Measurements from ENCODE around the gene CEP170. TPM values are rescaled to one million over a fixed set of nuclear protein-coding genes. Genes with fewer than 3 reads are reported as not detected.

CEP170 gene
- polyA plus RNA-seq, 1 experiment: 108 TPM

DNA sequence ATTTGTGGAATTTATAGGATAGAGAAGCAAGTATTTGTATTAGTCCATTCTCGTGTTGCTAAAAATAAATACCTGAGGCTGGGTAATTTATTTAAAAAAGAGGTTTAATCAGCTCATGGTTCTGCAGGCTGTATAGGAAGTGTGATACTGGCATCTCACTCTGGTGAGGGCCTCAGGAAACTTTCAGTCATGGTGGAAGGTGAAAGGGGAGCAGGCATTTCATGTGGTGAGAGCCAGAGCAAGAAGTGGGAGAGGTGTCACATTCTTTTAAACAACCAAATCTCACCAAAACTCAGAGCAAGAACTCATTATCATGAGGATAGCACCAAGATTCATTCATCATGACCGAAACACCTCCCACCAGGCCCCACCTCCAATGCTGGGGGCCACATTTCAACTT is 18.9 kb upstream of the CEP170 start:
- no peak overlapping the region for H3K4me3 ChIP-seq (ENCODE audit: low read depth, low read length)
- POLR2A ChIA-PET: no interaction called here
- CTCF ChIA-PET: no interaction called here

DNA sequence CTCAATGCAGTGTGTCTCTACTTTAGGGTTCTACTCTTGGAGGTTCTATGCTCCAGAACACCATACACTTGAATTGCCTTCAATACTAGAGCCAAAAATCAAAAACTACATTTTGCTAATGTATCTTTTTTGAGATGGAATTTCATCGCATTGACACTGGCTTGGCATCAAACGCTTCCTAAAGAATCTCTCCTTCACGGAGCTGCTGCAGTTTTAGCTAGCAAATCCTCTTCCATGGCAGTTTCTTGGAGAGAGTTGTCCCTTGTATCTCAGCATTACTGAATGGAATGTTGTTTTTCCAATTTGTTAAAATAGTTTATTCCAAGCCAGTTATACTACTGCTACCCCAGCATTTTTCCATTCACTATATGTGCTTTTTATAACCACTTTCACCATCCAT is 18.4 kb upstream of the CEP170 start:
- Histone ChIP-seq H3K4me3 (ENCODE audit: low read depth, low read length) (no peak overlapping the region), H3K27me3 (ENCODE audit: control insufficient read depth, insufficient read depth, low read length) (no peaks in the 10 kb centered on the region), H3K27ac (ENCODE audit: low read depth, low read length) (no peak overlapping the region), H3K9me3 (ENCODE audit: control insufficient read depth, insufficient read depth, low read length) (no peaks in the 10 kb centered on the region)
- ChIA-PET CTCF (no interaction called here), POLR2A (no interaction called here)
- DNase-seq (ENCODE audit: low read depth, low spot score): no peak
- TF ChIP-seq, protein P1, sequence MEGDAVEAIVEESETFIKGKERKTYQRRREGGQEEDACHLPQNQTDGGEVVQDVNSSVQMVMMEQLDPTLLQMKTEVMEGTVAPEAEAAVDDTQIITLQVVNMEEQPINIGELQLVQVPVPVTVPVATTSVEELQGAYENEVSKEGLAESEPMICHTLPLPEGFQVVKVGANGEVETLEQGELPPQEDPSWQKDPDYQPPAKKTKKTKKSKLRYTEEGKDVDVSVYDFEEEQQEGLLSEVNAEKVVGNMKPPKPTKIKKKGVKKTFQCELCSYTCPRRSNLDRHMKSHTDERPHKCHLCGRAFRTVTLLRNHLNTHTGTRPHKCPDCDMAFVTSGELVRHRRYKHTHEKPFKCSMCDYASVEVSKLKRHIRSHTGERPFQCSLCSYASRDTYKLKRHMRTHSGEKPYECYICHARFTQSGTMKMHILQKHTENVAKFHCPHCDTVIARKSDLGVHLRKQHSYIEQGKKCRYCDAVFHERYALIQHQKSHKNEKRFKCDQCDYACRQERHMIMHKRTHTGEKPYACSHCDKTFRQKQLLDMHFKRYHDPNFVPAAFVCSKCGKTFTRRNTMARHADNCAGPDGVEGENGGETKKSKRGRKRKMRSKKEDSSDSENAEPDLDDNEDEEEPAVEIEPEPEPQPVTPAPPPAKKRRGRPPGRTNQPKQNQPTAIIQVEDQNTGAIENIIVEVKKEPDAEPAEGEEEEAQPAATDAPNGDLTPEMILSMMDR (IDR thresholded peaks at IDR 0.05; ENCODE audit: low read depth, low read length): no peak

More for the DNA sequence above, 18.9 kb upstream of the CEP170 start:
- no peaks in the 10 kb centered on the region for H3K27me3 ChIP-seq (ENCODE audit: control insufficient read depth, insufficient read depth, low read length)
- no peaks in the 10 kb centered on the region for H3K9me3 ChIP-seq (ENCODE audit: control insufficient read depth, insufficient read depth, low read length)
- DNase-seq (ENCODE audit: low read depth, low spot score): no peak
- TF ChIP-seq, protein P1 (IDR thresholded peaks at IDR 0.05; ENCODE audit: low read depth, low read length): no peak
- no peak overlapping the region for H3K27ac ChIP-seq (ENCODE audit: low read depth, low read length)

DNA sequence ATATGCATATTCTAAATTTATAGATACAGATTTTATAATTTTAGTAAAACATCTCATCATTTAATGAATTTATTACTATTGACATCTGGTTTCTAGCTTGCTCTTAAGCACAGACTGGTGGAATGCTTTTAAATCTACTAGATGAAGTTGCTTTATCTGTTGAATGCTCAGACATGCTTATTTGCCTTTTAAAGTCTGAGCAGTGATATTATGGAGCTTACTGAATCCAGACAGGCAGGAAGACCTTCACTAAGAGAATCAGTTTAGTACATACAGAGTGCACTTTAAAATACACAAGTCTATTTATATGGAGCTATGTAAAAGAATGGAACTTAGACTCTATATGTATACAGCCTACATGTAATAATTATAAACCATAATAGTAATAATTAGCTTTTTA is 17.3 kb upstream of the CEP170 start:
- Histone ChIP-seq H3K27me3 (ENCODE audit: control insufficient read depth, insufficient read depth, low read length) (no peaks in the 10 kb centered on the region), H3K9me3 (ENCODE audit: control insufficient read depth, insufficient read depth, low read length) (no peaks in the 10 kb centered on the region; the same call in 1 of the 2 replicates), H3K4me3 (ENCODE audit: low read depth, low read length) (no peak overlapping the region), H3K27ac (ENCODE audit: low read depth, low read length) (no peak overlapping the region)
- CTCF ChIA-PET: no interaction called here
- TF ChIP-seq, protein P1 (IDR thresholded peaks at IDR 0.05; ENCODE audit: low read depth, low read length): no peak
- POLR2A ChIA-PET: interaction anchor here (1.5 kb wide), 1 partner anchor 17 kb away, joined by 8 read pairs; the partner anchor contains the start of genes CEP170 and SDCCAG8
- DNase-seq (ENCODE audit: low read depth, low spot score): no peak

DNA sequence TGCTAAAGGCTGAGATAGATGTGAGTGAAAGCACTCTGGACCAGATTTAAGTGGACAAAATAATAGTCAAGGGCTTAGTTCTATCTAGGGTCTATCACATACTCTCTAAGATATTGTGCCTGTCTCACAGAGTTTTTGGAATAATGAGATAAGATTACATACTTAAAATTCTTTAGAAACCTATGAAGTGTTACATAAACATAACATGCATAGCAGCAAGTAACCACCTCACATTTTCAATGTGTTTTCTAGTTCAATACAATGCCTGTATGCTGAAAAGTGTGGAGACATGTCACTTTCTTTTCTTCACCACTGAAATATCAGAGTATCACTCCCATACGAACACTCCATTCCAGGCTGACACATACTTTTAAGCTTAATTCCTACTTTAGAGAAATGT is 16.9 kb upstream of the CEP170 start:
- no peak for DNase-seq (ENCODE audit: low read depth, low spot score)
- Histone ChIP-seq H3K9me3 (ENCODE audit: control insufficient read depth, insufficient read depth, low read length) (no peaks in the 10 kb centered on the region; the same call in 1 of the 2 replicates), H3K4me3 (ENCODE audit: low read depth, low read length) (no peak overlapping the region), H3K27me3 (ENCODE audit: control insufficient read depth, insufficient read depth, low read length) (no peaks in the 10 kb centered on the region), H3K27ac (ENCODE audit: low read depth, low read length) (no peak overlapping the region)
- TF ChIP-seq, protein P1 (IDR thresholded peaks at IDR 0.05; ENCODE audit: low read depth, low read length): no peak
- POLR2A ChIA-PET: interaction anchor here (1.5 kb wide), 1 partner anchor 17 kb away, joined by 8 read pairs; the partner anchor contains the start of genes CEP170 and SDCCAG8
- CTCF ChIA-PET: no interaction called here

DNA sequence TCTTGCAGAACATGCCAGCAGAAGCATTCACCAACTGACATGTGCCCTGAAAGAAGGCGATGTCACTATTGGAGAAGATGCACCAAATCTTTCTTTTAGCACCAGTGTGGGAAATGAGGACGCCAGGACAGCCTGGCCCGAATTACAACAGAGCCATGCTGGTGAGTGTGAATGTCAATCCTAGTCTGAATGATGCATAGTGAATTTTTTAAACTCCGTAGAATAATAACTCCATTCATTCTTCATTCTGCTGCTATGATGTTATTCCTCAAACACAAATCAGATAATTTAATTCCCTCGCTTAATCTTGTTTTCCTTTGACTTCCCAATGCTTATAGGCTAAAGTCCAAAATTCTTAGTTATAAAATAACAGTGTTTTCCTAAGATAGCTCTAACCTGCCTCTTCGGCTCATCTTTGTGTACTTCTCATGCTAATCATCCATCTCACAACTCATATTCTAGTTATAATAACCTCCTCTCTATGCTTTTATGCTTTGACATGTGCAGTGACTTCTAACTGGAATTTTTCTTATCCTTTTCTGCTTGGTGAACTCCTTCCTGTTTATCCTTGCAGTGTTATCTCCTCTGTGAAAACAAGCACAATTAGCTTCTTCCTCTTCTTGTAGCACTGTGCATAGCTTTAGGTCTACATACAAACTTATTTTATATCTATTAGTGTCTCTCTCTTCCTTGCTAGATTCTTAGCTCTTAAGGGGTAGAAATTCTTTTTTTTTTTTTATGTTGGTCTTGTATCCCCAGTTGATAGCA is 15.2 kb upstream of the CEP170 start:
- Histone ChIP-seq H3K27me3 (ENCODE audit: control insufficient read depth, insufficient read depth, low read length) (no peaks in the 10 kb centered on the region), H3K9me3 (ENCODE audit: control insufficient read depth, insufficient read depth, low read length) (no peaks in the 10 kb centered on the region; the same call in 1 of the 2 replicates), H3K27ac (ENCODE audit: low read depth, low read length) (peak overlapping the region; percentile 90), H3K4me3 (ENCODE audit: low read depth, low read length) (no peak overlapping the region)
- CTCF ChIA-PET: interaction anchor here (0.6 kb wide), 1 partner anchor 96 kb away, joined by 3 read pairs; no protein-coding TSS in a partner anchor
- no peak for DNase-seq (ENCODE audit: low read depth, low spot score)
- POLR2A ChIA-PET: interaction anchor here (0.7 to 1.8 kb wide), 2 partner anchors 15 to 1166 kb away, joined by 3 to 8 read pairs; partner anchors contain the start of genes CEP170 and SDCCAG8
- TF ChIP-seq, protein P1 (IDR thresholded peaks at IDR 0.05; ENCODE audit: low read depth, low read length): no peak
